Nephron progenitor cell (in vitro differentiated cells): Measurements from ENCODE around the gene SBDS.

ENCODE experiments used
- DNase-seq: peaks from one replicate; pipeline ENCODE4 v3.0.0; 2021
- H3K27ac Mint-ChIP-seq: 2 replicates; pipeline ENCODE4 v1.8.0; 2021; ENCODE audit warnings: mild to moderate bottlenecking, moderate library complexity, mixed read lengths
- H3K27me3 Mint-ChIP-seq: 2 replicates; pipeline ENCODE4 v1.8.0; 2021; ENCODE audit warnings: mild to moderate bottlenecking, low read depth, mixed read lengths; ENCODE audit not compliant: poor library complexity
- H3K36me3 Mint-ChIP-seq: 2 replicates; pipeline ENCODE4 v1.8.0; 2021; ENCODE audit warnings: low read depth, mixed read lengths
- H3K4me1 Mint-ChIP-seq: 2 replicates; pipeline ENCODE4 v1.8.0; 2021; ENCODE audit warnings: mixed read lengths
- H3K4me3 Mint-ChIP-seq: 2 replicates; pipeline ENCODE4 v1.8.0; 2021; ENCODE audit warnings: mild to moderate bottlenecking, moderate library complexity, mixed read lengths
- H3K9me3 Mint-ChIP-seq: 2 replicates; pipeline ENCODE4 v1.8.0; 2021; ENCODE audit warnings: mild to moderate bottlenecking, moderate library complexity, mixed read lengths
- TF ChIP-seq, protein P1 (sequence below): fragments of 200-600 bp; sonication (generic); IDR thresholded peaks from 2 replicates; pipeline ENCODE4 v1.5.0; 2021; ENCODE audit warnings: antibody characterized with exemption

The SBDS gene

DNA sequence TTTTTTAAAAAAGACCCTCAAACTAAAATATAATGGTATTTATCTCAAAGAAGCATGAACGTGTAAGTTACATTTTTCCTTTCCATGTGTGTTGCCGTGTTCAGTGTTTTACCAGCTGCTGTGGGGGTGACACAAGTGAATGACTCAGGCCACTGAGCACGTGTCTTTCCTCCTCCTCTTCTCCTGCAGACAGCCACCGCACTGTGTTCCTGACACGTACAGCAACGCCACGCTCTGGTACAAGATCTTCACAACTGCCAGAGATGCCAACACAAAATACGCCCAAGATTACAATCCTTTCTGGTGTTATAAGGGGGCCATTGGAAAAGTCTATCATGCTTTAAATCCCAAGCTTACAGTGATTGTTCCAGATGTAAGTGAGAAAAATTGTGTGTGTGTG is 44.6 kb downstream of the SBDS start:
- Mint-ChIP-seq H3K4me1 (no peaks in the 10 kb centered on the region), H3K9me3 (no peaks in the 10 kb centered on the region), H3K27ac (peak overlapping the region; percentile 38), H3K4me3 (no peak overlapping the region), H3K27me3 (no peaks in the 10 kb centered on the region), H3K36me3 (peaks cover 45% of the 10 kb centered on the region)
- TF ChIP-seq, protein P1, sequence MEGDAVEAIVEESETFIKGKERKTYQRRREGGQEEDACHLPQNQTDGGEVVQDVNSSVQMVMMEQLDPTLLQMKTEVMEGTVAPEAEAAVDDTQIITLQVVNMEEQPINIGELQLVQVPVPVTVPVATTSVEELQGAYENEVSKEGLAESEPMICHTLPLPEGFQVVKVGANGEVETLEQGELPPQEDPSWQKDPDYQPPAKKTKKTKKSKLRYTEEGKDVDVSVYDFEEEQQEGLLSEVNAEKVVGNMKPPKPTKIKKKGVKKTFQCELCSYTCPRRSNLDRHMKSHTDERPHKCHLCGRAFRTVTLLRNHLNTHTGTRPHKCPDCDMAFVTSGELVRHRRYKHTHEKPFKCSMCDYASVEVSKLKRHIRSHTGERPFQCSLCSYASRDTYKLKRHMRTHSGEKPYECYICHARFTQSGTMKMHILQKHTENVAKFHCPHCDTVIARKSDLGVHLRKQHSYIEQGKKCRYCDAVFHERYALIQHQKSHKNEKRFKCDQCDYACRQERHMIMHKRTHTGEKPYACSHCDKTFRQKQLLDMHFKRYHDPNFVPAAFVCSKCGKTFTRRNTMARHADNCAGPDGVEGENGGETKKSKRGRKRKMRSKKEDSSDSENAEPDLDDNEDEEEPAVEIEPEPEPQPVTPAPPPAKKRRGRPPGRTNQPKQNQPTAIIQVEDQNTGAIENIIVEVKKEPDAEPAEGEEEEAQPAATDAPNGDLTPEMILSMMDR = no peak
- no peak for DNase-seq

DNA sequence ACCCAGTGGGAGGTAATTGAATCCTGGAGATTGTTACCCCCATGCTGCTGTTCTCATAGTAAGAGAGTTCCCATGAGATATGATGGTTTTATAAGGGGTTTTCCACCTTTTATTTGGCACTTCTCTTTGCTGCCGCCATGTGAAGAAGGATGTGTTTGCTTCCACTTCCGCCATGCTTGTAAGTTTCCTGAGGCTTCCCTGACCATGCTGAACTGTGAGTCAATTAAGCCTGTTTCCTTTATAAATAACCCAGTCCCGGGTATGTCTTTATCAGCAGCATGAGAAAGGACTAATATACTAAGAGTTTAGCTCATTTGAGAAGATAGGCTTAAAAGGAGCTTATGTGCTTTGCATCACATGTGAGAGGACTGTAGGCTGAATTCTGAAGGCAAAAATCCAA is 45.1 kb downstream of the SBDS start:
- H3K27ac Mint-ChIP-seq = no peak overlapping the region
- H3K9me3 Mint-ChIP-seq = no peaks in the 10 kb centered on the region
- DNase-seq = no peak
- H3K27me3 Mint-ChIP-seq = no peaks in the 10 kb centered on the region
- H3K4me3 Mint-ChIP-seq = no peak overlapping the region
- peaks cover 43% of the 10 kb centered on the region for H3K36me3 Mint-ChIP-seq
- H3K4me1 Mint-ChIP-seq = no peaks in the 10 kb centered on the region
- TF ChIP-seq, protein P1 = no peak

DNA sequence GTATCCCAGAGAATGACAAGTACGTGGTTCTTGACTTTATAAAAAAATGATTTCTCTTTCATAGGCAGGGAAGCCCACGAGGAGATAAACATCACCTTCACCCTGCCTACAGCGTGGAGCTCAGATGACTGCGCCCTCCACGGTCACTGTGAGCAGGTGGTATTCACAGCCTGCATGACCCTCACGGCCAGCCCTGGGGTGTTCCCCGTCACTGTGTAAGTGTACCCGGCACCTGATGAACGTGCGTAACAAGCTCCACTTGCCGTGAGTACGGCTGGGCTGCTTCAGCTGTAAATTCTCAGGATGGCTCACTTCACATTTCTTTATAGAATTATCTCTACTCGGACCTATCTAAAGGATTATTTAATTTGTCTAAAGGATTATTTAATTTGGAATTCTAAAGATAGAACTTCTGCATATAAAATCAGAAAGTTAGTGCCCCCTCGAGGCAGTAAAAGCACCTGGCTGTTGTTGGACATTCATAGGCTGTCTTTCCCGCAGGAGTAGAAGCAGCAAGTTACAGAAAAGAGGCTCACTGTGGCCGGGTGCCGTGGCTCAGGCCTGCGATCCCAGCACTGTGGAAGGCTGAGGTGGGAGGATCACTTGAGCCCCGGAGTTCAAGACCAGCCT is 46.8 kb downstream of the SBDS start:
- Mint-ChIP-seq H3K36me3 (peaks cover 52% of the 10 kb centered on the region), H3K27ac (no peak overlapping the region), H3K9me3 (no peaks in the 10 kb centered on the region), H3K27me3 (no peaks in the 10 kb centered on the region), H3K4me1 (no peaks in the 10 kb centered on the region), H3K4me3 (no peak overlapping the region)
- no peak for DNase-seq
- TF ChIP-seq, protein P1 = no peak

DNA sequence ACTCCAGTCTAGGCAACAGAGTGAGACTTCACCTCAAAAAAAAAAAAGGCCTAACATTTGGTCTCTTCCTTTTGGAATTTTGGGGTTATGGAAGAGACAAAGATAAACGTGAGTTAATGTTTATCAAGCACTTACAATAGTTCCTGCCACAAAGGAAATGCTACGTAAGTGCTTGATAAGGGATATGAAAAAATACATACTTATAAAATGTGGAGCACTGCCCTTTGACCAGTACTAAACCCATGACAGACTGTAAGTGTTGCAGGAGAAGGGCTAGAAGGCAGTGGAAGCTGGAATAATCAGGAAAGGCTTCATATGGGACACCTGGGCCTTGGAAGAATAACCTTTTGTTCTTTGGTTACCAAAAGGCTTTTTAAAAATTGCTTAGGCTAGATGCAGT is 48.8 kb downstream of the SBDS start:
- TF ChIP-seq, protein P1 = no peak
- no peak overlapping the region for H3K4me3 Mint-ChIP-seq
- no peaks in the 10 kb centered on the region for H3K27me3 Mint-ChIP-seq
- H3K36me3 Mint-ChIP-seq = peaks cover 61% of the 10 kb centered on the region
- no peaks in the 10 kb centered on the region for H3K9me3 Mint-ChIP-seq
- H3K4me1 Mint-ChIP-seq = no peaks in the 10 kb centered on the region
- no peak for DNase-seq
- no peak overlapping the region for H3K27ac Mint-ChIP-seq

DNA sequence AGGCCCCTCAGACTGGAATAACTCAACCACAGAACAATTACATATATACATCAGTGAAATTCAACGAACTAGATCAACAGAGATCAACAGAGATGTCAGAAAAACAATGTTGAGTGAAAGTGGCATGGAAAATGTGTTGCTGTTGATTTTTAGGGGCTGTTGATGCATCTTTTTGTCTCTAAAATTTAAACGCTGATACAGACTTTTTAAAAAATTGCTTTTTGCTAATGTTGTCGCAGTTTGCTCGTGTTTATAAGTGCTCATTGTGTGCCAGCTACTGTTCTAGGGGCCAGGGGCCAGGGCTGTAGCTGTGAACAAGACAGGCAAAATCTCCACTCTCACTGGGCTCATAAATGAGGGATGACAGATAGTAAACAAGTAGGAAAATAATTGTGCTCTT is 56.1 kb downstream of the SBDS start:
- TF ChIP-seq, protein P1 = no peak
- H3K4me1 Mint-ChIP-seq = no peaks in the 10 kb centered on the region
- H3K9me3 Mint-ChIP-seq = peaks cover 29% of the 10 kb centered on the region
- peaks cover 2% of the 10 kb centered on the region for H3K27me3 Mint-ChIP-seq
- peaks cover 75% of the 10 kb centered on the region for H3K36me3 Mint-ChIP-seq
- no peak overlapping the region for H3K4me3 Mint-ChIP-seq
- DNase-seq = no peak
- no peak overlapping the region for H3K27ac Mint-ChIP-seq

DNA sequence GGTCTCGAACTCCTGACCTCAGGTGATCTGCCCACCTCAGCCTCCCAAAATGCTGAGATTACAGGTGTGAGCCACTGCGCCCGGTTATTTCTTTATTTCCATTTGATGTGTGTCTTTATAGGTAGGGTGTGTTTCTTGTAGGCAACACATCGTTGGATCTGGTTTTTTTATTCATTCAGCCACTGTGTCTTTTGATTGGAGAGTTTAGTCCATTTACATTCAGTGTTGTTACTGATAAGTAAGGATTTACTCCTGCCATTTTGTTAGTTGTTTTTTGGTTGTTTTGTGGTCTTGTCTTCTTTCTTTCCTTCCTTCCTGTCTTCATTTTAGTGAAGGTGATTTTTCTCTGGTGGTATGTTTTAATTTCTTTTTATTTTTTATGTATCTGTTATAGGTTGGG is 57.4 kb downstream of the SBDS start:
- Mint-ChIP-seq H3K27me3 (peaks cover 2% of the 10 kb centered on the region), H3K9me3 (peaks cover 29% of the 10 kb centered on the region), H3K27ac (no peak overlapping the region), H3K36me3 (peaks cover 72% of the 10 kb centered on the region), H3K4me3 (no peak overlapping the region), H3K4me1 (peaks cover 8% of the 10 kb centered on the region)
- DNase-seq = no peak
- TF ChIP-seq, protein P1 = no peak
